Activated CD4-positive, alpha-beta T cell treated with anti-CD3 and anti-CD28 coated beads, Interleukin-2, amount 10 ng/mL, durations not matched to agents 24 days and 14 days (primary cell): ENCODE results near the gene C2orf76. TPM values are rescaled to one million over a fixed set of nuclear protein-coding genes. Genes with fewer than 3 reads are reported as not detected.

Experiments used
- DNase-seq: peaks from one replicate; pipeline ENCODE4 v3.0.0; 2022
- H3K27ac Mint-ChIP-seq: one replicate; pipeline ENCODE4 v1.8.0; 2022; ENCODE audit warnings: mild to moderate bottlenecking, mixed read lengths
- H3K27me3 Mint-ChIP-seq: one replicate; pipeline ENCODE4 v1.8.0; 2022; ENCODE audit warnings: mixed read lengths
- H3K36me3 Mint-ChIP-seq: one replicate; pipeline ENCODE4 v1.8.0; 2022; ENCODE audit warnings: low read depth, mild to moderate bottlenecking, mixed read lengths
- H3K4me1 Mint-ChIP-seq: one replicate; pipeline ENCODE4 v1.8.0; 2021; ENCODE audit warnings: mixed read lengths
- H3K4me3 Mint-ChIP-seq: one replicate; pipeline ENCODE4 v1.8.0; 2022; ENCODE audit warnings: mild to moderate bottlenecking, moderate library complexity, mixed read lengths
- H3K9me3 Mint-ChIP-seq: one replicate; pipeline ENCODE4 v1.8.0; 2021; ENCODE audit warnings: mixed read lengths
- intact Hi-C: fragments of 100-400 bp; cut with micrococcal nuclease; formaldehyde crosslinking; loops from one replicate; pipeline ENCODE4 v1.15.1; 2023
- total RNA-seq: library from RNA; stranded (reverse); gene quantifications from 2 replicates; pipeline ENCODE4 v1.2.3, GENCODE V29; 2022

The C2orf76 gene
- total RNA-seq, 1 donor from 2014 or later: 10.2 TPM

DNA sequence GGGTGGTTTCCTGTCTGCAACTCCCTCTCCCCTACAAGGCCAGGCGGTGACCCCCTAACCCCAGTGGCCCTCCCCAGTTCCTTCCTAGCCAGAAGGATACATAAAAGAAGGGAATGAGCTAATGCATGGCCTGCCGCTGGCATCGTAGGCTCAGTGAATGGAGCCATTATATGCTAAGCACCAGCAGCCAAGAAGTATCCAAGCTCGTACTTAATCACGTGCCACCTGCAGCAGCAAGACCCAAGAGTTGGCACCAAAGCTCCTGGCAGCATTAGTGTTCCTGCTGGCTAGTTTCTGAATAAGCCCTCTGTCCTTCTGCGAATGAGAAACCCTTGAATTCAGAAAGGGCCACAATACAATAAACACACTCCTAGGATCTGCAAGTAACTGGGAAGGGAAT, 4.5 kb upstream of the C2orf76 start:
- intact Hi-C loops: no loop called here
- Mint-ChIP-seq H3K9me3 (no peaks in the 10 kb centered on the region), H3K27me3 (no peaks in the 10 kb centered on the region), H3K4me3 (no peak overlapping the region), H3K4me1 (peaks cover 17% of the 10 kb centered on the region), H3K27ac (no peak overlapping the region), H3K36me3 (peaks cover 62% of the 10 kb centered on the region)
- DNase-seq: no peak

DNA sequence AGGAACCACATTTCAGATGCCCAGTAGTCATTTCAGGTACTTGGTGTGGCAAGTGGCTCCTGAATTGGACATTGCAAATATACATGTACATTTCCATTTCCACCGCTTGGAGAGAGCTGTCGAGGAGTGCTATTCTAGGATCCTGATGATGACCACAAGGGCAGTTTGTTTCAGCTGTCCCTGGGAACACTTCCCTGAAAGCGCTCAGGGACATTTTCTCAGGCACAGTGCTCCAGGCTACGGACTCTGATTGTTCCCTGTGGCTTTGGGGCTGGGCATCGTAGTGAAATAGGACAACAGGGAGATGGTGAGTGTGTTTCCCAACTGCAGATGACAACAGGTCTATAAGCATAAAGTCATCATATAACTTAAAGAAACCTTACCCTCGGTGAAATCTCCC, 3.2 kb upstream of the C2orf76 start:
- Mint-ChIP-seq H3K4me3 (no peak overlapping the region), H3K9me3 (no peaks in the 10 kb centered on the region), H3K36me3 (peaks cover 62% of the 10 kb centered on the region), H3K27me3 (no peaks in the 10 kb centered on the region), H3K4me1 (peaks cover 30% of the 10 kb centered on the region), H3K27ac (no peak overlapping the region)
- DNase-seq: no peak
- intact Hi-C loops: loop anchor here (1.0 to 10.0 kb wide), 6 partner anchors 17 to 1358 kb away; partner anchors contain the start of genes CCDC93, RALB and TMEM177

DNA sequence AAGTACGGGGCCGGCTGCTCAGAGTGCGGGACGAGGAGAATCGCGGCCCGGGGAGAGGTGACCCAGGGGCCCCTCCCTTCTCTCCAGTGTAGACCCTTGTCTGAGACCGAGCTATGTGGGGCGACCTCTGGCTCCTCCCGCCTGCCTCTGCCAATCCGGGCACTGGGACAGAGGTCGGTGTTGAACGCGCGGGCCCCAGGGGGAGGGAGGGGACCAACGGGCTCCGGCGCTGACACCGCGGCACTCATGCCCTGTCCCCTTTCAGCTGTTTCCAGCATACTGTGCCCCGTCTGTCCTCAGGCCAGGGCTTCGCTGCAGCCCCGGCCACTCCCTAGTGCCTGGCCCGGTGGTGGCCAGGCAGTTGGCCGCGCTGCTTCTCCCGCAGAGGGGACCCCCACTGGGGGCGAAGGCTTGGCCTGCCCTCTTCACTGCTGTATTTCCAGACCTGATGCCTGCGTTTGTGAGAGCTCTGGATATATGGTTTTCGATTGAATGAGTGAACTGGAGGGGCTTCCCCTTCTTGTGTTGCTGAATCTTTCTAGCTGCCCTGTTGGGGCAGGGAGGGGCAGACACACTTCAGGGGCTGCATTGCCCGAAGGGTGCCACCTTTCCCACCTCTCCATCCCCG, 952 bp upstream of the C2orf76 start:
- H3K27ac Mint-ChIP-seq: peak overlapping the region; percentile 97
- no peaks in the 10 kb centered on the region for H3K9me3 Mint-ChIP-seq
- H3K36me3 Mint-ChIP-seq: peaks cover 43% of the 10 kb centered on the region
- peaks cover 34% of the 10 kb centered on the region for H3K4me1 Mint-ChIP-seq
- H3K27me3 Mint-ChIP-seq: no peaks in the 10 kb centered on the region
- DNase-seq: peak; percentile 82
- intact Hi-C loops: loop anchor here (2.0 to 10.0 kb wide), 8 partner anchors 19 to 1355 kb away; partner anchors contain the start of genes CCDC93, INSIG2, RALB and TMEM177
- peak overlapping the region; percentile 98 for H3K4me3 Mint-ChIP-seq

DNA sequence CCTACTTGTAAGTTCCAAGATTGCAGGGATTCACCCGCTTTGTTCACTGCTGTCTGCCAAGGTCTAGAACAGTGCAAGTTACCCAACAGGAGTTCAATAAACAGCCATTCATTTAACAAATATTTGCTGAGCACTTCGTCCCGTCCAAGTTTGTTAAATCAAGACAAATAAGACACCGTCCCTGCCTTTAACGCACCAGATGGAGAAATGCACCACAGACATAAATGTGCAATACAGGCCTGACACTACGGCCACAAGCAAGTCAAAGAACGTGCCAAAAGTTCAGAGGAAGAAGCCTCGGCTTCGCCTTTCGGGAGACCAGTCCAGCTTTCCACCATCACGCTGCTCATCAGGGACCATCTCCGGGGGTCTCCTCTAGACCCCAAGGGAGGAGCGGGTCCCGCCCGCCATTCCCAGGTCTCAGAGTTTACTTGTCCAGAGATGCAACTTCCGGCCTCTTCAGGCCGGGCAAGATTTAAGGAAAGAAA, 429 bp downstream of the C2orf76 start:
- H3K4me3 Mint-ChIP-seq: peak overlapping the region; percentile 98
- H3K9me3 Mint-ChIP-seq: no peaks in the 10 kb centered on the region
- DNase-seq: no peak
- intact Hi-C loops: loop anchor here (1.0 to 10.0 kb wide), 9 partner anchors 21 to 1354 kb away; partner anchors contain the start of genes CCDC93, INSIG2, PTPN4 and RALB
- peaks cover 35% of the 10 kb centered on the region for H3K4me1 Mint-ChIP-seq
- H3K27me3 Mint-ChIP-seq: no peaks in the 10 kb centered on the region
- H3K36me3 Mint-ChIP-seq: peaks cover 34% of the 10 kb centered on the region
- peak overlapping the region; percentile 97 for H3K27ac Mint-ChIP-seq

DNA sequence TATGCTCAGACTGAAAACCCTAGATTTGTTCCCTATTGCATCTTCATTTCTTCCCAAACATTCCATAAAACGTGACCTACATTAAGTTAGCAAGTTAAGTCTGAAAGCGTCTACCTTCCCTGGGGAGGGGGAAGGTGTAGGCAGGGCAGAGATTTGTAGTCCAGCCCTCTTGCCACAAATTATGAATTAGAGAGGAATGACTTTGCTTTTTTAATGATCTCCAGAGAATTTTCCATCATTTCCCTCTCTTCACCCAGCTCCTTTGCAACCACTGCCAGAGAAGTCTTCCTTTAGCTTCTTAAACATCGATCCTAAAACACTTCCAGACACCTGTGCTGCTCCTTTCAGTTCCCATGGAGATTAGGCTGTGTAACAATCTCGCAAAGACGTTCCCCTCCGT, 1.2 kb downstream of the C2orf76 start:
- DNase-seq: no peak
- H3K27me3 Mint-ChIP-seq: no peaks in the 10 kb centered on the region
- peaks cover 26% of the 10 kb centered on the region for H3K36me3 Mint-ChIP-seq
- H3K9me3 Mint-ChIP-seq: no peaks in the 10 kb centered on the region
- peak overlapping the region; percentile 98 for H3K4me3 Mint-ChIP-seq
- peaks cover 35% of the 10 kb centered on the region for H3K4me1 Mint-ChIP-seq
- peak overlapping the region; percentile 97 for H3K27ac Mint-ChIP-seq
- intact Hi-C loops: loop anchor here (5.0 to 10.0 kb wide), 5 partner anchors 312 to 1353 kb away; partner anchors contain the start of genes CCDC93, RALB and TMEM177

DNA sequence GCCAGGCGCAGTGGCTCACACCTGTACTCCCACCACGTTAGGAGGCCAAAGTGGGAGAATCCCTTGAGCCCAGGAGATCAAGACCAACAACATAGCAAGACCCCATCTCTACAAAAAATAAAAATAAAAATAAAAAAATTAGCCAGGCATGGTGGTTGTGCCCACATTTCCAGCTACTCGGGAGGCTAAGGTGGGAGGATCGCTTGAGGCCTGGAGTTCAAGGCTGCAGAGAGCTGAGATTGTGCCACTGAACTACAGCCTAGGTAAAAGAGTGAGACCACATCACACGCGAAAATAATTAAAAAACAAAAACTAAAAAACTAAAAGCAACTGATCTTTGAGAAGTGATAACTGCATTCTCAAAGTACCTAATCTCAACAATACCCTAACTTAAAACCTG, 1.8 kb downstream of the C2orf76 start:
- peaks cover 21% of the 10 kb centered on the region for H3K36me3 Mint-ChIP-seq
- DNase-seq: no peak
- intact Hi-C loops: loop anchor here (5.0 to 10.0 kb wide), 5 partner anchors 313 to 1352 kb away; partner anchors contain the start of genes CCDC93, RALB and TMEM177
- H3K27ac Mint-ChIP-seq: no peak overlapping the region
- peak overlapping the region; percentile 98 for H3K4me3 Mint-ChIP-seq
- peaks cover 32% of the 10 kb centered on the region for H3K4me1 Mint-ChIP-seq
- no peaks in the 10 kb centered on the region for H3K27me3 Mint-ChIP-seq
- H3K9me3 Mint-ChIP-seq: no peaks in the 10 kb centered on the region

DNA sequence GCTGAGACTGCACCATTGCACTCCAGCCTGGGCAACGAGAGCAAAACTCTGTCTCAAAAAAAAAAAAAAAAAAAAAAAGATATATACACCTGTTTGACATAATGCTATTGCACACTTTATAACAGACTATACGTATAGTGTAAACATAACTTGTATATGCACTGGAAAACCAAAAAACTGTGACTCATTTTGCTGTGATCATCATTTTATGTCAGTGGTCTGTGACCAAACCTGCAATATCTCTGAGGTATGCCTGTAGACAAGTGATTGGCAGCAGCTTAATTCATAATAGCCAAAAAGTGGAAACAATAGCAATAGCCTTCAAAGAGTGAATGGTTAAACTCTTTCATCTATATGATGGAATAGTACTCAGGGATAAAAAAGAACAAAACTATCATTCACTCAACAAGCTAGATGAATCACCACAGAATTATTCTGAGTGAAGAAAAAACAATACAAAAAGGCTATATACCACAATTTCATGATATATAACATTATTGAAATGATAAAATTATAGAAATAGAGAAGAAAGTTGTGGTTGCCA, 6.1 kb downstream of the C2orf76 start:
- intact Hi-C loops: loop anchor here (10.0 kb wide), 1 partner anchor 894 kb away; the partner anchor contains the start of gene RALB
- H3K27me3 Mint-ChIP-seq: peaks cover 8% of the 10 kb centered on the region
- H3K4me1 Mint-ChIP-seq: peaks cover 19% of the 10 kb centered on the region
- no peak overlapping the region for H3K27ac Mint-ChIP-seq
- no peak overlapping the region for H3K4me3 Mint-ChIP-seq
- no peak for DNase-seq
- peaks cover 2% of the 10 kb centered on the region for H3K36me3 Mint-ChIP-seq
- no peaks in the 10 kb centered on the region for H3K9me3 Mint-ChIP-seq

DNA sequence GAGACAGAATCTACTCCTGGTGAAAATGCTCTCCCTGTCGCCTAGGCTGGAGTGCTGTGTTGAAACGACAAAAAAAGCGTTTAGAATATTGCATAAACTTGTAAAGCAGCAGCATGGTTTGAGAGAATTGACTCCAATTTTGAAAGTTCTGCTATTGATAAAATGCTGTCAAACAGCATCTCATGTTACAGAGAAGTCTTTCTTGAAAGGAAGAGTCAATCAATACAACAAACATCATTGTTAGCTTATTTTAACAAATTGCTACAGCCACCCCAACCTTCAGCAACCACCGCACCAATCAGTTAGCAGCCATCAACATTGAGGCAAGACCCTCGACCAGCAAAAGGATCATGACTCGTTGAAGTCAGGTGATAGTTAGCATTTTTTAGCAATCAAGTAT, 6.9 kb downstream of the C2orf76 start:
- intact Hi-C loops: loop anchor here (10.0 kb wide), 1 partner anchor 895 kb away; the partner anchor contains the start of gene RALB
- H3K9me3 Mint-ChIP-seq: no peaks in the 10 kb centered on the region
- no peak overlapping the region for H3K4me3 Mint-ChIP-seq
- DNase-seq: no peak
- peaks cover 8% of the 10 kb centered on the region for H3K27me3 Mint-ChIP-seq
- H3K4me1 Mint-ChIP-seq: peaks cover 13% of the 10 kb centered on the region
- peaks cover 2% of the 10 kb centered on the region for H3K36me3 Mint-ChIP-seq
- H3K27ac Mint-ChIP-seq: no peak overlapping the region

DNA sequence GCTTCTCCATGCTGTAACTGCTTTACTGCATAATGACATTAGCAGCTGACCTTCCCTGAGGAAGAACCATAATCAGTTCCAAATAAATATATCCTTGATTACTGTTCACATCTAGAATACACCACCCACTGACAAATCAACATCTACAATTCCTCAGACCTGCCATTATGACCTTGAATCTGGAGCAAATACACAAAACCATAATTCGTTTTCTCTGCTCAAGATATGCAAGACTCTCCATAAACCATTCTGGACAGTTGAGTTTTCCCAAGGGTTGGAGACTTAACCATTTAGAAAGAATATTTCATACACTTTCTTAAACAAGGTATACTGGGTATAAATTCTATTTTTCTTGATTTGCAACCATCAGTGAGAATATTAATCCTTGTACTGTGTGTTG, 11.8 kb downstream of the C2orf76 start:
- Mint-ChIP-seq H3K27me3 (peaks cover 8% of the 10 kb centered on the region), H3K4me1 (peaks cover 7% of the 10 kb centered on the region), H3K4me3 (no peak overlapping the region), H3K9me3 (no peaks in the 10 kb centered on the region), H3K27ac (no peak overlapping the region), H3K36me3 (no peaks in the 10 kb centered on the region)
- intact Hi-C loops: no loop called here
- no peak for DNase-seq

DNA sequence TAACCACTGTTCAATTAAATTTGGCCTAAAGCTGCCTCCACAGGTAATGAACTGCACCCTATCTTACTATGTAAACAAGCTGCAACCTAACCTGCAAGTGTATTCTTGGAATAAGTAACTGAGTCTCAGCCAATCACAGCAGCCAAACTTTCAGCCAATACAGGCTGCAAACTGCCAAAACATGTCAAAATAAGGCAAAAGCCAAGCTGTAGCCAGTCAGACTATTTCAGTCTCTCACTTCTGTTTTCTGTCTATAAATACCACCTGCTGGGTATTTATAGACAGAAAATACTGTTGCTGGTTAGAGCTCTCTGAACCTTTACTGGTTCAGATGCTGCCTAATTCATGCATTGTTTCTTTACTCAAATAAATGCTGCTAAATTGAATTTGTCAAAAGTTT, 14.3 kb downstream of the C2orf76 start:
- no peaks in the 10 kb centered on the region for H3K9me3 Mint-ChIP-seq
- H3K36me3 Mint-ChIP-seq: no peaks in the 10 kb centered on the region
- H3K27ac Mint-ChIP-seq: no peak overlapping the region
- no peak overlapping the region for H3K4me3 Mint-ChIP-seq
- intact Hi-C loops: no loop called here
- peaks cover 7% of the 10 kb centered on the region for H3K4me1 Mint-ChIP-seq
- DNase-seq: no peak
- peaks cover 8% of the 10 kb centered on the region for H3K27me3 Mint-ChIP-seq

DNA sequence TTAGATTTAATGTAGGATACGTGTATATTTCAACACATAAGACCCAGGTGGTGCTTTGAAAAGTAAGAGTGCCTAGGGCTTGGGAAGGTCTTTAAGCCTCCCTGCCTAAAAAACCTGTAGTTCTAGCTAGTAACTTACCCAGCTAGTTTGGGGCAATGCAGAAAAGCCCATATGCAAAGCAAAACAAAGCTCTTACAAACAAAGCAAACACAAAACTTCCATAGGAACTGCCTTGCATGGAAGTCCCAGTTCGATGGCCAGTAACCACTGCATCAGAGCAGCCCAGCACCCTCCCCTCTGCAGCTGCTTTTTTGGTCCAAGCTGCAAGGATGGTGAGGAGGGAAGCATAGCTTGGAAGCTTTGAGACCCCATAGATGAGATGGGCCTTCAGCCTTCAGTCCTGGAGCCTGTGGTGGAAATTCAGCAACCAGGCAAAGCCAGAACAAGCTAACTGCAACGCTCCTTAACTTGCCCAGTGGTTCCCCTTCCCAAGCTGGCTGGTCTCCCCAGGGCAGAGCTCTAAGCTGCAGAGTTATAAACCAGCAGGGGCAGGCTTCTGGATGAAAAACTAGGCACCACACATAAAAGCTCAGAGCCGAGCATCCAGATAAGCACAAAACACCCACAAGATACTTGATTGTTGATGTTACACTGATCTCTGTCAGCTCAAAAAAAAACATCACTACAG, 16.2 kb downstream of the C2orf76 start:
- Mint-ChIP-seq H3K27me3 (peaks cover 2% of the 10 kb centered on the region), H3K27ac (no peak overlapping the region), H3K4me3 (no peak overlapping the region), H3K4me1 (no peaks in the 10 kb centered on the region), H3K36me3 (no peaks in the 10 kb centered on the region), H3K9me3 (no peaks in the 10 kb centered on the region)
- no peak for DNase-seq
- intact Hi-C loops: no loop called here

DNA sequence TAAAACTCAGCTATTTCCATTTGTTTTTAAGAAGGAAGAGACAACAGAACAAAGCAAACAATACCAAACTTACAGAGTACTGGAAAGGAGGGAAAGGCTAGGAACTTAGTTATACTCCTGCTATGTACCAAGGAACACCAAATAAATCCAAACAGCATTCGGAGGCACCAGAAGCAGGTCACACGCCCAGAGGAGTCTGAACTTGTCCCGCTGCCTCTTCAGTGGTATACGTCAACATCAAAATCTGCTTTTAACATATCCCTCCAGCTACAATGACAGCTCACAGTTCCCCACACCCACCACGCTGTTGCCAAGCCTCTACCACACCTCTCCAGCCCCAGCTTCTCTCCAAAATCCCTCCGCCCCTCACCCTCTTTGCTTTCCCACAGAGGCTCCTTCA, 17.3 kb downstream of the C2orf76 start:
- H3K4me1 Mint-ChIP-seq: no peaks in the 10 kb centered on the region
- intact Hi-C loops: no loop called here

DNA sequence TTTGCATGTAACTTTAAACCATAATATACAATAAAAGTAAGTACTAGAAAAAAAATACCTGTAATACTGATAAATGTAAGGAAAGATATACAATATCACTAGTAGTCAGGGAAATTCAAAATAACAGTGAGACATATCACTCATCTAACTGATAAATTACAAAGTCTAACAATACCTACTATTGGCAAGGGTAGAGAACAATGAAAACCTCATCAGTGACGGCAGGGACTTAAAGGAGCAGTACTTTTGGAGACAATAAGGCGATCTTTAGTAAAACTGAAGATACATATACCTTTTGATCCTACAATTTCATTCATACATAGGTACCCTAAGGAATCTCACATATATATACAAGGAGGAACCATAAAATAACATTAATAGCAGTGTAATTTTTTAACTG, 24.9 kb downstream of the C2orf76 start:
- Mint-ChIP-seq H3K4me3 (no peak overlapping the region), H3K27me3 (peaks cover 3% of the 10 kb centered on the region), H3K36me3 (no peaks in the 10 kb centered on the region), H3K9me3 (no peaks in the 10 kb centered on the region), H3K4me1 (peaks cover 3% of the 10 kb centered on the region), H3K27ac (no peak overlapping the region)
- DNase-seq: no peak
- intact Hi-C loops: no loop called here

More for the DNA sequence above, 17.3 kb downstream of the C2orf76 start:
- no peaks in the 10 kb centered on the region for H3K9me3 Mint-ChIP-seq
- H3K27ac Mint-ChIP-seq: no peak overlapping the region
- DNase-seq: no peak
- H3K27me3 Mint-ChIP-seq: peaks cover 3% of the 10 kb centered on the region
- no peaks in the 10 kb centered on the region for H3K36me3 Mint-ChIP-seq
- H3K4me3 Mint-ChIP-seq: no peak overlapping the region

DNA sequence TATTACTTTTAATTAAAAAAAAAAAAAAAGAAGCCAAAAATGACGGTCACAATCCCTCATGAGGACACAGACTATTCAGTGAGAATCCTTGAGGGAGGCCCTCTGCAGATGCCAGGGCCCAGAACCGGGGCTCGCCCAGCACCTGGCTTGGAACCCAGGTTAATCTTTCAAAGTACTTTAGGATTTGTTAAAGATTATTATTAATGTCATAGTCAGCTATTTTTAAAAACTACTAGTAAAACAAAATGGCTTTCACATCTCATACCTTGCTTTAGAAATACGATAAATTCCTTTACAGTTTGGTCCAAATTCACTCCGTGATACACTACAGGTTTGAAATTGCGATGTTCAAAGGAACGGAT, 27.1 kb downstream of the C2orf76 start:
- intact Hi-C loops: no loop called here
- no peak overlapping the region for H3K27ac Mint-ChIP-seq
- no peaks in the 10 kb centered on the region for H3K27me3 Mint-ChIP-seq

More for the DNA sequence above, 27.1 kb downstream of the C2orf76 start:
- no peak overlapping the region for H3K4me3 Mint-ChIP-seq
- no peaks in the 10 kb centered on the region for H3K9me3 Mint-ChIP-seq
- peaks cover 3% of the 10 kb centered on the region for H3K4me1 Mint-ChIP-seq
- DNase-seq: no peak
- no peaks in the 10 kb centered on the region for H3K36me3 Mint-ChIP-seq
